Activated T-cell treated with anti-CD3 and anti-CD28 coated beads for 1 hour (primary cell): Measurements from ENCODE around the gene GGTA1.

Experiments
- DNase-seq: peaks from one replicate; pipeline ENCODE4 v3.0.0-alpha.2; 2020; ENCODE audit warnings: low read depth

GGTA1 gene

GRCh38 chr9:121499177-121499426 lies 542 bp downstream of the GGTA1 start:
- DNase-seq, result no peak

DNA sequence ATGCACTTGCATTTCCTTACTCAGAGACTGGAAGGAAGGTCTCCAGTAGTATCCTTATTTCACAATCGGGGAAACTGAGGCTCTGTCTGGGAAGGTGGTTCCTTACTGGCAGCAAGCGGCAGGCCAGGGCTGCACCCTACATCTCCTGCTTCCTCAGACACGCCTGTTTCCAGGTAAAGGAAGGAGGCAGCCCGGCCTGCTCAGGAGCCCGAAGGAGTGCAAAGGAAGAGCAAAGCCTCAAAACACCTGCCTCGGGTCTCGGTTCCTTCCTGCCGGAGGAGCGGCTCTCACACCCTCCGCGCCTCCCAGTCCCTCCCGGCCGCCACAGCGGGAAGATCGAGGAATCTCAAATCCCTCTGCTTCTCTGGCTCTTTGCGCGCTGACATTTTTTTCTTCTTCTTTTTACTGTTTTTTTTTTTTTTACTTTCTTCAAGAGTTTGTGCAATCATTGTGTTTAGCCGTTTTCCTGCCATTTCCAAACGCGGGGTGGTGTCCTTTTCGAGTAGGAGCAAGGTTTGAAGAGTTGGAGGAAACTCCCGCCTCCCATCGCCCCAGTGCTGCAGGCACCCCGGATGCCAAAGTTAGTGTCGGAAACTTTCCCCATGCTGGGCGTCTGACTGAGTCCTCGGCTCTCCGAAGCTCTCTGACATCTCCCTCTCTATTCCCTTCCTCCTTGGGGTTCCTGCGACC lies 1.0 kb downstream of the GGTA1 start:
- no peak for DNase-seq

DNA sequence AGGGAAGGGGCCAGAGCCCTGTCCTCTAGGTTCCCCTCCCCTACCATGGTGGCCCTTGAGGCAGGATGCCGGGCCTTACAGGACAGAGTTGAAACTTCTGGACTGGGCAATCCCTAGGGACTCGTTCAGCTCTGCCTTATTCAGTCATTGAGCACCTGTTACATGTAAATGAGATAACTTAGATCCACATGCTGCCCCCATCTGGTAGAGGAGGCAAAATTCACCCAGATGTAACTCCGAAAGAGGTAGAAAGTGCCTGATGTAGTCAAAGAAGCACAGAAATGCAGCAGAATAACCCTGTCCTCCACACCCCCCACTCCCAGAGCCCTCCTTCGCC lies 1.5 kb downstream of the GGTA1 start:
- no peak for DNase-seq

DNA sequence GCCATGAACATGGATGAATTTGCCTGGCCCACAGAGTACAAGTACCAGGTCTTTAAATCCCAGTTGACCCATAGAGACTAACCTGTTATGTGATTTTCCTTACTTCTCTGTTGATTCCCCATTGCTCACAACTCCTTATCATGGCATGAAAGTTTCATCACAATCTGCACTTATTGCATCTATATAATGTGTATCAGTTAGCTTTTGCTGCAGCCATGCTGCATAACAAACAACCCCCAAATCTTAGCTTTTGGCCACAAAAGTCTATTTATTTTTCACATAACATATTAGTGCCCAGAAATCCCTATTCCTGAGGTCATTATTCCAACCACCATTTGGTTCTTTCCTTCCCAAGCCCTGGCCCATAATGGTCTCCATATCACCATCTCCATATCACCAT lies 3.7 kb downstream of the GGTA1 start:
- no peak for DNase-seq

GRCh38 chr9:121494192-121494591 lies 5.5 kb downstream of the GGTA1 start:
- DNase-seq, result no peak

DNA sequence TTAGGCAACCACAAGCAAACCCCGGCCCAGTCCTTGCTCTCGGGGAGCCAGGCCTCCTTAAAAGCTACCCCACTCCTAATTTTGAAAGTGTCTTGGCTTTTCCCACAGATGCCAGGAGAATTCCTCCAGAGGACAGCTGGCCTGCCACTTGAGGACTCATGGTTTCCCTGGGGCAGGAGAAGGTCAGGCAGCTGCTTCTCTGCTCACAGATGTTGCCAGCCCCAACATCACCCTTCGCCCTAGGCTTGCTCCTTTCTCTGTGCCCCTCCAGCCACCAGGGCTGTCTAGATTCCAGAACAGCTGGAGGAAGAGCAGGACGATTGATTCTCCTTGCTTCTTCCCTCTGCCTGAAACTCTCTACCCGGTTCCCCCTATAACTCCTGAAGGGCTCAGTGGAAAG lies 8.5 kb downstream of the GGTA1 start:
- no peak for DNase-seq

DNA sequence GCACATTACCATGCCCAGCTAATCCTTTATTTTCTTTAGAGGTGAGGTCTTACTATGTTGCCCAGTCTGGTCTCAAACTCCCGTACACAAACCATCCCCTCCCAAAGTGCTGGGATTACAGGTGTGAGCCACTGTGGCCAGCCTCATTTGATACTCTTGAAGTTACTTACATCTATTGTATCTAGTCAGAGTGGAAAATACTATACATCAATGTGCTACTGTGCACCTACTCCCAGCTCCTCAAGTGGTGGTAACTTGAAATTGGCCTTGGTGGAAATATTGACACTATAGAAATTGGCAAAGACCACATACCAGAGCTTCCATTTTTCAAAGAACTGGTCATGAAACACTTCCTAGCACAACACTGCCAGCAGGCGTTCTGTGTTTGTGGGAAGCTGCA lies 10.3 kb downstream of the GGTA1 start:
- no peak for DNase-seq

GRCh38 chr9:121486043-121486442 lies 13.6 kb downstream of the GGTA1 start:
- no peak for DNase-seq

DNA sequence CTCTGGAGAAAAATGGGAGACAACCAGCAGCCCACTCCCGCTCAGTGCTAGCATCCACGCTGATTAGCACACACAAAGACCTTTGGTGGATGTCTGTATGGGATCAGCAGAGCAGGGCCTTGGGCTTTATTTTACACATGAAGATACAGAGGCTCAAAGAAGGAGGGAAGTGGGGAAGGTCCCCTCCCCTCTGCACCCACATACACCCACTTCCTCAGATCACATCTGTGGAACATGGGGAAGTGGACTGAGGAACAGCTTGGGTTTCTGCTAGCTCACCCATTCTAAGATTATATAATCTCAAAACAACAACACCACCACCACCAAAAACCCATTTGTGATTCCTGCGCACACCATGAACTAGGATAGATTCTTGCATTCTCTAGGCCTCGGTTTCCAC lies 14.0 kb downstream of the GGTA1 start:
- no peak for DNase-seq

GRCh38 chr9:121484651-121485446 lies 14.8 kb downstream of the GGTA1 start:
- DNase-seq, result no peak

- DNase-seq, result no peak
Observed at GRCh38 chr9:121483473-121484031, 16.1 kb downstream of the GGTA1 start.

GRCh38 chr9:121483049-121483448 lies 16.6 kb downstream of the GGTA1 start:
- DNase-seq, result no peak

GRCh38 chr9:121478816-121479676 lies 20.6 kb downstream of the GGTA1 start:
- DNase-seq, result no peak

GRCh38 chr9:121476156-121476555 lies 23.5 kb downstream of the GGTA1 start:
- DNase-seq, result no peak

GRCh38 chr9:121474231-121474947 lies 25.3 kb downstream of the GGTA1 start:
- DNase-seq, result no peak

DNA sequence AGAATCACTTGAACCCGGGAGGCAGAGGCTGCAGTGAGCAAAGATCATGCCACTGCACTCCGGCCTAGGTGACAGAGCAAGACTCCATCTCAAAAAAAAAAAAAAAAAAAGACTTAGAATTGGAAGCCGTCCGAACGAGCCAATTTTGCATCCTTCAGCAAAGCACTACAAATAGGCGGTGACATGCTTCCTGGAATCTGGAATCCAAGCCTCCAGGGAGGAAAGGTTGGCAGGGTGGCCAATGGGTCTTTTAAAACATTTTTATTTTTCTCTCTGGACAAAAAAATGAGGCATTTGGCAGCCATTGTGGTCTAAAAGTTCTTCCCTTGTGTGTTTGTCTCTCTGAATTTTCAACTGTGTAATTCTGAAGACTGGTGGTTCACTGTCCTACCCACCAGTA lies 26.4 kb downstream of the GGTA1 start:
- DNase-seq, result no peak

- DNase-seq, result no peak
Observed at GRCh38 chr9:121472446-121472845, 27.2 kb downstream of the GGTA1 start.

GRCh38 chr9:121466142-121466541 lies 33.5 kb downstream of the GGTA1 start:
- DNase-seq, result no peak

DNA sequence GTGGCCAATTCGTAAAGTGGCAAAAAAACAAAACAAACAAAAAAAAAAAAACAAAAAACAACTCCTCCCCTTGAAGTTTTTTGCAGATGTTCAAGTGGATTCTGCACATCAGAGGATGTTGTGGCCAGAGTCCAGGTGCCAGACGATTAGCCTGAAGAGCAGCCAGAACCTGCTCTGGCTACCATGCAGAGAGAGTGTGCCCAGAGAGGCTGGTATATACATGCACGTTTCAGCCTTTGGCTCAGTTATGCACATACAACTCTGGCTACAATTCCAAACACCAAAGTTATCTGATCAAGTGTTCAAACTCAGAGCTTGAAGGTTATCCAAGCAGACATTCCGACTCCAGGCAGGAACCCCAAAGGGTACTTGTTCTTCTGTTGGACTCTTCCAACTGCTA lies 34.7 kb downstream of the GGTA1 start:
- no peak for DNase-seq

DNA sequence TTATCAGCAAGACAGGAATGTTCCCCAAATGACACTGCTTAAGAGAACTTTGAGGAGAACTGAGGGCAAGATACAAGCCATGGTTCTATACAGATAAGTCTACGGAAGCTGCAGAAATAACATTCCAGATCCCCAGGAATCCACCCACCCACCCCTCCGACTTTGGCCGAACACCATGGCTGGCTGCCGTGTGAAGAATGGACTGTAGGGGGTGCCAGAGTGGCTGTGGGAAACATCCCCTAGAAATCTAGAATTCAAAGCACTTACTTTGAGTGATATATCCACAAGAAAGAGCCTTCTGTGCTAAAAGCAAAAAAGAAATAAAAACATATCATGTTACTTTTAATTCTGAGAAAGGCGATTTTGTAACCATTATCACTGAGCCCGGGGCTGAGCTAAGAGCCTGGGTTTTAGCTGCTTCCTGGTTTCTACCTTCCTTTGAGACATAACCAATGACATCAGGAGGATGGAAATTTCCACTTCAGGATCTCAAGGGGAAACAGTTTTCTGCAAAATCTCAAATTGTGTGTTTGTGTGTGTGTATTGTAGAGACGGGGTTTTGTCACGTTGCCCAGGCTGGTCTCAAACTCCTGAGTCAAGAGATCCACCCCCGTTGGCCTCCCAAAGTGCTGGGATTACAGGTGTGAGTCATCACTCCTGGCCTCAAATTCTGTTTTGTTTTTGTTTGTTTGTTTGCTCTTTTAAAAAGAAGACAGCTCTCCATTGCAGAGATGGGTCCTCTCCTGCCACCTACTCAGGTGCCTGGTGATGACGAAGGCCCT lies 36.4 kb downstream of the GGTA1 start:
- DNase-seq, result no peak

DNA sequence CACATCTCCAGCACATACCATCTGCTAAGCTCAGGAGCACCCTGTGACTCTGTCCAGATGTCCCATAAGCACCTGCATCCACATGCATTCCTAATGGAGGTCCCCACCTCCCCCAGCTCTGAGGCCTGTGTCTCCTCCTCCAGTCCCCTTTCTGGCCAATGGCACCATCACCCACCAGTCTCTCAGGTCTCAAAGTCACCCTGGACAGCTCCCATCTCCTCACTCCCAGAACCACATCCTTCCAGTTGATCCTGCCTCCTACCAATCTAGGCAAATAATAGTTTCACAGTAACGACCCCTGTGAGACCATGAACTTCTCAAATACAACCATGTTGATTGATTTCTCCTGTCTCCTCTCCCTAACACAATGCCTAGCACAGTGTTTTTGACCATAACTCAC lies 40.1 kb downstream of the GGTA1 start:
- DNase-seq, result no peak
